CD4-positive, alpha-beta T cell (primary cell): ENCODE results near the gene KLHL11. TPM values are rescaled to one million over a fixed set of nuclear protein-coding genes. Genes with fewer than 3 reads are reported as not detected.

Source experiments
- ATAC-seq: fragments of 200-7000 bp; cut with Tn5 transposase; one replicate; pipeline ENCODE4 v1.10.0; 2022; ENCODE audit warnings: mild to moderate bottlenecking; ENCODE audit not compliant: poor library complexity
- CTCF ChIA-PET: fragments of 350-600 bp; sonication (Branson Sonifier 250); formaldehyde crosslinking; loops from one replicate; lab custom pipeline; 2021; ENCODE audit warnings: antibody characterized with exemption, inconsistent platforms; lab: Charles Lee
- POLR2A ChIA-PET: fragments of 350-600 bp; sonication (Branson Sonifier 250); formaldehyde crosslinking; loops from one replicate; lab custom pipeline; 2021; ENCODE audit warnings: antibody characterized with exemption, inconsistent platforms; lab: Charles Lee
- DNase-seq, 14 experiments: peaks; one replicate each; pipeline ENCODE4 v3.0.0-alpha.2; 2013 to 2020; ENCODE audit warnings: mixed read lengths in 2 of 14
- H3K27ac ChIP-seq, 2 donors: one replicate each; pipeline versions ENCODE4 v1.5.1 to v1.7.0; 2013; ENCODE audit warnings: low read length in 2 of 2, low read depth in 1 of 2, mild to moderate bottlenecking in 1 of 2
- H3K27me3 ChIP-seq, 2 experiments: 1 replicate in 1 of 2; 2 replicates in 1 of 2; pipeline versions ENCODE4 v1.6.1 to v1.7.0; 2013; ENCODE audit warnings: low read length in 2 of 2, control low read depth in 1 of 2, mild to moderate bottlenecking in 1 of 2, moderate library complexity in 1 of 2; ENCODE audit not compliant: insufficient read depth in 2 of 2, control insufficient read depth in 1 of 2
- H3K36me3 ChIP-seq: one replicate; pipeline ENCODE4 v1.6.1; 2013; ENCODE audit warnings: low read length, control low read depth; ENCODE audit not compliant: insufficient read depth
- H3K4me1 ChIP-seq: one replicate; pipeline ENCODE4 v1.6.1; 2013; ENCODE audit warnings: low read length, control low read depth; ENCODE audit not compliant: insufficient read depth
- H3K4me3 ChIP-seq: one replicate; pipeline ENCODE4 v1.5.1; 2013; ENCODE audit warnings: mild to moderate bottlenecking, low read length, moderate library complexity
- H3K9me3 ChIP-seq, 2 experiments: 1 replicate in 1 of 2; 2 replicates in 1 of 2; pipeline versions ENCODE4 v1.6.1 to v1.7.0; 2013; ENCODE audit warnings: low read length in 2 of 2, mild to moderate bottlenecking in 2 of 2, control low read depth in 1 of 2, moderate library complexity in 1 of 2; ENCODE audit not compliant: control insufficient read depth in 1 of 2, insufficient read depth in 1 of 2
- H3K27ac Mint-ChIP-seq: one replicate; pipeline ENCODE4 v1.8.0; 2020; ENCODE audit warnings: mixed read lengths
- H3K27me3 Mint-ChIP-seq: one replicate; pipeline ENCODE4 v1.8.0; 2021; ENCODE audit warnings: mixed read lengths
- H3K36me3 Mint-ChIP-seq: one replicate; pipeline ENCODE4 v1.8.0; 2021; ENCODE audit warnings: low read depth, mixed read lengths
- H3K4me1 Mint-ChIP-seq: one replicate; pipeline ENCODE4 v1.8.0; 2021; ENCODE audit warnings: low read depth, mixed read lengths
- H3K4me3 Mint-ChIP-seq: one replicate; pipeline ENCODE4 v1.8.0; 2020; ENCODE audit warnings: mild to moderate bottlenecking, mixed read lengths
- H3K9me3 Mint-ChIP-seq: one replicate; pipeline ENCODE4 v1.8.0; 2020; ENCODE audit warnings: mixed read lengths
- intact Hi-C, 2 experiments: fragments of 100-400 bp; cut with DNase I in 1 of 2; cut with micrococcal nuclease in 1 of 2; formaldehyde crosslinking; loops; one replicate each; pipeline versions ENCODE4 v1.15.1 to v1.9.0; 2023 to 2025; cut with DNase I, micrococcal nuclease
- total RNA-seq, 174 experiments: library from RNA in 2 of 174; stranded (reverse) in 2 of 174; gene quantifications; one replicate each; pipeline ENCODE4 v1.2.3 and lab custom pipeline; 2021 to 2026
- TF ChIP-seq, protein P1 (sequence below): fragments of 200-600 bp; IDR thresholded peaks from one replicate; pipeline ENCODE4 v1.8.0; 2022; ENCODE audit warnings: antibody characterized with exemption, mild to moderate bottlenecking

Gene KLHL11
- total RNA-seq, 2 experiments from 2014 or later = 32.9 to 34.0 TPM

DNA sequence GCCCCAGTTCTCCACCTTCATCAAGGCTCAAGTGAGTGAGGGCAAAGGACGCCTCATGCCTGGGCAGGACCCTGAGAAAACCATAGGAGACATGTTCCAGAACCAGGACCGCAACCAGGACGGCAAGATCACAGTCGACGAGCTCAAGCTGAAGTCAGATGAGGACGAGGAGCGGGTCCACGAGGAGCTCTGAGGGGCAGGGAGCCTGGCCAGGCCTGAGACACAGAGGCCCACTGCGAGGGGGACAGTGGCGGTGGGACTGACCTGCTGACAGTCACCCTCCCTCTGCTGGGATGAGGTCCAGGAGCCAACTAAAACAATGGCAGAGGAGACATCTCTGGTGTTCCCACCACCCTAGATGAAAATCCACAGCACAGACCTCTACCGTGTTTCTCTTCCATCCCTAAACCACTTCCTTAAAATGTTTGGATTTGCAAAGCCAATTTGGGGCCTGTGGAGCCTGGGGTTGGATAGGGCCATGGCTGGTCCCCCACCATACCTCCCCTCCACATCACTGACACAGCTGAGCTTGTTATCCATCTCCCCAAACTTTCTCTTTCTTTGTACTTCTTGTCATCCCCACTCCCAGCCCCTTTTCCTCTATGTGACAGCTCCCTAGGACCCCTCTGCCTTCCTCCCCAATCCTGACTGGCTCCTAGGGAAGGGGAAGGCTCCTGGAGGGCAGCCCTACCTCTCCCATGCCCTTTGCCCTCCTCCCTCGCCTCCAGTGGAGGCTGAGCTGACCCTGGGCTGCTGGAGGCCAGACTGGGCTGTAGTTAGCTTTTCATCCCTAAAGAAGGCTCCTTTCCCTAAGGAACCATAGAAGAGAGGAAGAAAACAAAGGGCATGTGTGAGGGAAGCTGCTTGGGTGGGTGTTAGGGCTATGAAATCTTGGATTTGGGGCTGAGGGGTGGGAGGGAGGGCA, 42.7 kb downstream of the KLHL11 start:
- H3K27ac ChIP-seq = no peak overlapping the region
- intact Hi-C loops = no loop called here
- no peaks in the 10 kb centered on the region for H3K27me3 ChIP-seq
- Mint-ChIP-seq H3K4me3 (no peak overlapping the region), H3K27ac (no peak overlapping the region), H3K4me1 (no peaks in the 10 kb centered on the region), H3K9me3 (no peaks in the 10 kb centered on the region), H3K27me3 (no peaks in the 10 kb centered on the region), H3K36me3 (peaks cover 3% of the 10 kb centered on the region)
- DNase-seq = no peak
- POLR2A ChIA-PET = interaction anchor here (1.2 kb wide), 1 partner anchor 12 kb away, joined by 3 read pairs; no protein-coding TSS in a partner anchor
- TF ChIP-seq, protein P1, sequence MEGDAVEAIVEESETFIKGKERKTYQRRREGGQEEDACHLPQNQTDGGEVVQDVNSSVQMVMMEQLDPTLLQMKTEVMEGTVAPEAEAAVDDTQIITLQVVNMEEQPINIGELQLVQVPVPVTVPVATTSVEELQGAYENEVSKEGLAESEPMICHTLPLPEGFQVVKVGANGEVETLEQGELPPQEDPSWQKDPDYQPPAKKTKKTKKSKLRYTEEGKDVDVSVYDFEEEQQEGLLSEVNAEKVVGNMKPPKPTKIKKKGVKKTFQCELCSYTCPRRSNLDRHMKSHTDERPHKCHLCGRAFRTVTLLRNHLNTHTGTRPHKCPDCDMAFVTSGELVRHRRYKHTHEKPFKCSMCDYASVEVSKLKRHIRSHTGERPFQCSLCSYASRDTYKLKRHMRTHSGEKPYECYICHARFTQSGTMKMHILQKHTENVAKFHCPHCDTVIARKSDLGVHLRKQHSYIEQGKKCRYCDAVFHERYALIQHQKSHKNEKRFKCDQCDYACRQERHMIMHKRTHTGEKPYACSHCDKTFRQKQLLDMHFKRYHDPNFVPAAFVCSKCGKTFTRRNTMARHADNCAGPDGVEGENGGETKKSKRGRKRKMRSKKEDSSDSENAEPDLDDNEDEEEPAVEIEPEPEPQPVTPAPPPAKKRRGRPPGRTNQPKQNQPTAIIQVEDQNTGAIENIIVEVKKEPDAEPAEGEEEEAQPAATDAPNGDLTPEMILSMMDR = no peak
- H3K36me3 ChIP-seq = peaks cover 2% of the 10 kb centered on the region
- ATAC-seq = no peak
- CTCF ChIA-PET = no interaction called here
- no peak overlapping the region for H3K4me3 ChIP-seq
- H3K9me3 ChIP-seq = no peaks in the 10 kb centered on the region
- H3K4me1 ChIP-seq = no peaks in the 10 kb centered on the region

DNA sequence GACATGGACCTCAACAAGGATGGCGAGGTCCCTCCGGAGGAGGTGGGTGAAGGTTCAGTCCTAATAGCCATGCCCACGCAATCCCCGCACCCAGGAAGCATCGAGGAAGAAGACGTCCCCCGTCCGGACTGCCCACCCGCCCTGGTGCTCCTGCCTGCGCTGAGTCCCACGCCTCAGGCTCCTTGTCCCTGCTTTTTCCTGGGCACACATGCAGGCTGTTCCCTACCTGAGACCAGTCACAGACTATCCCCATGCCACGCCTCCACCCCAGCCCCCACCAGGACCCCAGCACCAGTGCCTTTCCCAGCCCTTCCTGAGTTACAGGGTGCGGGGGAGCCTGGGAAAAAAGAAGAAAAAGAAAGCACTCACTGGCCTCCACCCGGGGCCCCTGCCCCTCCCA, 43.4 kb downstream of the KLHL11 start:
- ATAC-seq = no peak
- H3K9me3 Mint-ChIP-seq = no peaks in the 10 kb centered on the region
- H3K9me3 ChIP-seq = no peaks in the 10 kb centered on the region
- intact Hi-C loops = no loop called here
- H3K27me3 Mint-ChIP-seq = no peaks in the 10 kb centered on the region
- DNase-seq = no peak
- H3K27ac ChIP-seq = no peak overlapping the region
- no peak overlapping the region for H3K27ac Mint-ChIP-seq
- no peaks in the 10 kb centered on the region for H3K36me3 Mint-ChIP-seq
- H3K4me3 Mint-ChIP-seq = no peak overlapping the region
- peaks cover 2% of the 10 kb centered on the region for H3K36me3 ChIP-seq
- POLR2A ChIA-PET = interaction anchor here (1.2 kb wide), 1 partner anchor 11 kb away, joined by 3 read pairs; no protein-coding TSS in a partner anchor
- TF ChIP-seq, protein P1 = no peak
- H3K4me1 ChIP-seq = no peaks in the 10 kb centered on the region
- no peaks in the 10 kb centered on the region for H3K4me1 Mint-ChIP-seq
- CTCF ChIA-PET = no interaction called here
- no peak overlapping the region for H3K4me3 ChIP-seq
- H3K27me3 ChIP-seq = no peaks in the 10 kb centered on the region

DNA sequence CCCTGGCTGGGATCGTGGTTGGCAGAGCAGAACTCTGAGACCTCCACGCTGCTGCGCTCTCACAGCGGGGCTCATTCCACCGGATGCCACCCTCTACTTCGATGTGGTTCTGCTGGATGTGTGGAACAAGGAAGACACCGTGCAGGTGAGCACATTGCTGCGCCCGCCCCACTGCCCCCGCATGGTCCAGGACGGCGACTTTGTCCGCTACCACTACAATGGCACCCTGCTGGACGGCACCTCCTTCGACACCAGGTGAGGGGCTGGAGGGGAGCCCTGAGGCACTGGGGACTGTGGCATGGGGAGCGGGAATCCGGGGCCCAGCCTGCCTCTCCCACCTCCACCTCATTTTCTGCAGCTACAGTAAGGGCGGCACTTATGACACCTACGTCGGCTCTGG, 47.2 kb downstream of the KLHL11 start:
- H3K4me3 Mint-ChIP-seq = no peak overlapping the region
- intact Hi-C loops = no loop called here
- Histone ChIP-seq H3K27ac (no peak overlapping the region), H3K4me3 (no peak overlapping the region), H3K27me3 (no peaks in the 10 kb centered on the region), H3K9me3 (no peaks in the 10 kb centered on the region), H3K36me3 (no peaks in the 10 kb centered on the region), H3K4me1 (peaks cover under 1% of the 10 kb centered on the region)
- ATAC-seq (no peak), DNase-seq (no peak)
- H3K27me3 Mint-ChIP-seq = no peaks in the 10 kb centered on the region
- no peaks in the 10 kb centered on the region for H3K9me3 Mint-ChIP-seq
- ChIA-PET CTCF (no interaction called here), POLR2A (no interaction called here)
- TF ChIP-seq, protein P1 = no peak
- H3K4me1 Mint-ChIP-seq = no peaks in the 10 kb centered on the region
- H3K27ac Mint-ChIP-seq = no peak overlapping the region
- H3K36me3 Mint-ChIP-seq = no peaks in the 10 kb centered on the region
